RPMI7951 (cell line): ENCODE measurements around the gene CENPM. TPM values are rescaled to one million over a fixed set of nuclear protein-coding genes. Genes with fewer than 3 reads are reported as not detected.

Experiments used
- DNase-seq: peaks from one replicate; pipeline ENCODE4 v3.0.0-alpha.2; 2012; ENCODE audit warnings: low read depth
- total RNA-seq: library from RNA; depleted of rRNA; stranded (reverse); fragments of >200 nt; shearing (Covaris generic); gene quantifications from 2 replicates; pipeline ENCODE4 v1.2.3, GENCODE V29; 2014

The CENPM gene
- total RNA-seq, 1 experiment from 2014 or later: 50.3 TPM

GRCh38 chr22:41933411-41934177 lies 13.4 kb downstream of the CENPM start:
- DNase-seq: no peak

GRCh38 chr22:41932353-41932752 lies 14.6 kb downstream of the CENPM start:
- DNase-seq: no peak

GRCh38 chr22:41931701-41932269 lies 15.2 kb downstream of the CENPM start:
- no peak for DNase-seq

GRCh38 chr22:41929418-41929810 lies 17.5 kb downstream of the CENPM start:
- DNase-seq: no peak

- DNase-seq: no peak
Observed at GRCh38 chr22:41928593-41929417, 18.1 kb downstream of the CENPM start.

- no peak for DNase-seq
Observed at GRCh38 chr22:41927813-41928212, 19.1 kb downstream of the CENPM start.

GRCh38 chr22:41925783-41926460 lies 21.0 kb downstream of the CENPM start:
- DNase-seq: no peak

GRCh38 chr22:41923595-41924276 lies 23.2 kb downstream of the CENPM start:
- DNase-seq: no peak

- DNase-seq: no peak
Observed at GRCh38 chr22:41922940-41923594, 23.9 kb downstream of the CENPM start.

GRCh38 chr22:41922328-41922727 lies 24.6 kb downstream of the CENPM start:
- no peak for DNase-seq

GRCh38 chr22:41920271-41920976 lies 26.5 kb downstream of the CENPM start:
- DNase-seq: no peak

- peak; percentile 23 for DNase-seq
Observed at GRCh38 chr22:41919357-41920224, 27.4 kb downstream of the CENPM start.

- DNase-seq: peak; percentile 35
Observed at GRCh38 chr22:41917903-41918791, 28.8 kb downstream of the CENPM start.

- DNase-seq: no peak
Observed at GRCh38 chr22:41917375-41917902, 29.5 kb downstream of the CENPM start.

- DNase-seq: no peak
Observed at GRCh38 chr22:41916745-41917358, 30.1 kb downstream of the CENPM start.

- DNase-seq: no peak
Observed at GRCh38 chr22:41915786-41916493, 31.0 kb downstream of the CENPM start.
